Stimulated activated CD4-positive, alpha-beta T cell treated with anti-CD3 and anti-CD28 coated beads, Interleukin-4, amount 100 ng/mL, for 48 hours (primary cell): ENCODE results near the gene TRIM68.

Experiments
- DNase-seq, 2 donors: peaks; one replicate each; pipeline ENCODE4 v3.0.0-alpha.2; 2020; ENCODE audit warnings: low read depth in 2 of 2

TRIM68 gene

GRCh38 chr11:4606231-4607015 is 1.6 kb downstream of the TRIM68 start:
- DNase-seq = no peak

DNA sequence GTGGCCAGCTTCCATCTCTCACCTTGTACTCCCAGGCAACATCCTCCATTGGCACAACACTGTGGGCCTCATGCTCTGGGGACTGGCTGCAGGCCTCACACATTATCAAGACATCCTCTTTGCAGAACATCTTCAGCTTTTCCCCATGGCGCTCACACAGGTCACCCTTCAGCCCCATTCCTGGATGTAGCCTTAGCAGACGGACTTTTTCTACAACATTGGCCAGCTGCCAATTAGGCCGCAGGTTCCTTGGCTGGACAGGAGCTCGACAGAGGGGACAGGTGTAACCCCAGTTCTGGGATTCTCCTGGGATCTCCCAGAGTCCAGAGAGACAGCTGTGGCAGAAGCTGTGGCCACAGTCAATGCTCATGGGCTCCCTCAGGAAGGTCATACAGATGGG is 3.0 kb downstream of the TRIM68 start:
- DNase-seq = no peak

- DNase-seq = no peak
These were observed 14.3 kb downstream of the TRIM68 start, which contains the start of gene OR52I1 for GRCh38 chr11:4593739-4594138. TSS of gene OR52I1 (plus strand) at chr11:4594039. CDS start at chr11:4594039, 0 bp downstream.

DNA sequence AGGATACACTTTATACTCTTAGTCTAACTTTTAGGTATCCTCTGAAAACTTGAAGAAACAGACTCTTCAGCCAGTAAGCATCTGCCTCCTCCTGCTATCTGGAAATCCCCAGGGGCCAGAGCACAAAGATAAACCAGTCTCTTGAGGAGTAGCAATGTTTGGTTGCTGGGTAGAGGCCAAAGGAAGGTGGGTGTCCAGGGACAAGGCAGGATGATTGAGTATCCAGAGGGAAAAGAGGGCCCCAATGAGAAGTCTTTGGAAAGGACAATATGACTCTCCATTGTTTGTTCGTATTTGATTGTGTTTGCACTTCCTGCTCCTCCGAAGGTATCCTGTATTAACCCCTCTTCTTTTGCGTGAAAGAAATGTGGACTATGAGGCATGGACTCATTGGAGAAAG is 19.0 kb downstream of the TRIM68 start:
- no peak for DNase-seq

DNA sequence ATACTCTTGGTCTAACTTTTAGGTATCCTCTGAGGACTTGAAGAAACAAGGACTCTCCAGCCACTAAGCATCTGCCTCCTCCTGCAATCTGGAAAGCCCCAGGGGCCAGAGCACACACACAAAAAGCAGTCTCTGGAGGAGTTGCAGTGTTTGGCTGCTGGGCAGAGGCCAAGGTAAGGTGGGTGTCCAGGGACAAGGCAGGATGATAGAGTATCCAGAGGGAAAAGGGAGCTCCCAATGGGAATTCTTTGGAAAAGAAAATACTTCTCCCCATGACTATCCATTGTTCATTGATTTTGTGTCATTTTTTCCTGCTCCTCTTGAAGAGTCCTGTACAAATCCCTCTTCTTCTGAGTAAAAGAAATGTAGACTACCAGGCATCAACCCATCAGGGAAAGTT is 26.6 kb downstream of the TRIM68 start, which contains the start of gene OR52I2:
Gene OR52I2 (plus strand): TSS at position 301 of the 400 bp plus-strand sequence.
- no peak for DNase-seq

- no peak for DNase-seq
These were observed 27.9 kb downstream of the TRIM68 start for GRCh38 chr11:4580124-4580523.

GRCh38 chr11:4578624-4579023 is 29.4 kb downstream of the TRIM68 start:
- no peak for DNase-seq

GRCh38 chr11:4577761-4578160 is 30.3 kb downstream of the TRIM68 start:
- DNase-seq = no peak

DNA sequence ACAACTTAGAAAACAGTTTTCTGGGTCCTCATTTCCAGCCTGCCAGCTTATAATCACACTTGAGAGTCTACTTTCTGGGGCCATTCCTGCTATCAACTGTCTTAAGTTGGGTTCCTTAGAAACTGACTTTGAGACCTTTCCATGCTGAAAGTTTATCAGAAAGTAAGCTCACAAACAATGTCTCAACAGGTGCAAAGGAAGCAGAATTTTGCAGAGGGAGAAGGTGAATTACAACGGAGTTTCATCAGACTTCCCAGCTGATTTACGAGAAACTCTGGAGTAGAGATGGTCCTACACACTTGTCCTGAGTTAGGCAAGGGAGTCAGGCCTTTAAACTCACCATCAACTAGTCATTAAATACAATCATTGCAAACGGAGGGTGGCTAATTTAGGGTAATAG is 31.2 kb downstream of the TRIM68 start:
- no peak for DNase-seq

- no peak for DNase-seq
These were observed 39.0 kb downstream of the TRIM68 start for GRCh38 chr11:4569075-4569474.

DNA sequence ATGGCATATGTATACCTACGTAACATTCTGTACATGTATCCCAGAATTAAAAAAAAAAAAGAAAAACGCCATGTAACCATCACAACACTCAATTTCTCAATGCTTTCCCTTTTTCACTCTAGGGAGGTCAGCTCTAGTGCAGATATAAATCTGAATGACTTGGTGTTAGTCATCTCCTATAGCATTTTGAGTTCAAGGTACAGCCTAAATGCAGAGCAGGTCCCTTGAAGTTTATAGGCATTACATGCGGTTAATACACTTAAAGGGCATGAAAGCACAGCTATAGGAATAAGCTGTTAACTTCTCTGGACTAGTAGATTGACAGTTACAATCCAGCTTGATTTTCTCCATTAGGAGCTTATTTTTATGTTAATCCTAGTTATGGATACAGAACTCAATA is 42.7 kb downstream of the TRIM68 start:
- DNase-seq = no peak

- no peak for DNase-seq
These were observed 47.6 kb downstream of the TRIM68 start for GRCh38 chr11:4560467-4560866.

- no peak for DNase-seq
These were observed 48.2 kb downstream of the TRIM68 start for GRCh38 chr11:4559527-4560440.

- DNase-seq = no peak
These were observed 56.6 kb downstream of the TRIM68 start for GRCh38 chr11:4551346-4551979.
